Measurements from ENCODE around the gene ABCA7. TPM values are rescaled to one million over a fixed set of nuclear protein-coding genes. Genes with fewer than 3 reads are reported as not detected.
A peak's percentile ranks its signal among the peaks of the same experiment; 100 is the strongest.

ABCA7 gene, protein sequence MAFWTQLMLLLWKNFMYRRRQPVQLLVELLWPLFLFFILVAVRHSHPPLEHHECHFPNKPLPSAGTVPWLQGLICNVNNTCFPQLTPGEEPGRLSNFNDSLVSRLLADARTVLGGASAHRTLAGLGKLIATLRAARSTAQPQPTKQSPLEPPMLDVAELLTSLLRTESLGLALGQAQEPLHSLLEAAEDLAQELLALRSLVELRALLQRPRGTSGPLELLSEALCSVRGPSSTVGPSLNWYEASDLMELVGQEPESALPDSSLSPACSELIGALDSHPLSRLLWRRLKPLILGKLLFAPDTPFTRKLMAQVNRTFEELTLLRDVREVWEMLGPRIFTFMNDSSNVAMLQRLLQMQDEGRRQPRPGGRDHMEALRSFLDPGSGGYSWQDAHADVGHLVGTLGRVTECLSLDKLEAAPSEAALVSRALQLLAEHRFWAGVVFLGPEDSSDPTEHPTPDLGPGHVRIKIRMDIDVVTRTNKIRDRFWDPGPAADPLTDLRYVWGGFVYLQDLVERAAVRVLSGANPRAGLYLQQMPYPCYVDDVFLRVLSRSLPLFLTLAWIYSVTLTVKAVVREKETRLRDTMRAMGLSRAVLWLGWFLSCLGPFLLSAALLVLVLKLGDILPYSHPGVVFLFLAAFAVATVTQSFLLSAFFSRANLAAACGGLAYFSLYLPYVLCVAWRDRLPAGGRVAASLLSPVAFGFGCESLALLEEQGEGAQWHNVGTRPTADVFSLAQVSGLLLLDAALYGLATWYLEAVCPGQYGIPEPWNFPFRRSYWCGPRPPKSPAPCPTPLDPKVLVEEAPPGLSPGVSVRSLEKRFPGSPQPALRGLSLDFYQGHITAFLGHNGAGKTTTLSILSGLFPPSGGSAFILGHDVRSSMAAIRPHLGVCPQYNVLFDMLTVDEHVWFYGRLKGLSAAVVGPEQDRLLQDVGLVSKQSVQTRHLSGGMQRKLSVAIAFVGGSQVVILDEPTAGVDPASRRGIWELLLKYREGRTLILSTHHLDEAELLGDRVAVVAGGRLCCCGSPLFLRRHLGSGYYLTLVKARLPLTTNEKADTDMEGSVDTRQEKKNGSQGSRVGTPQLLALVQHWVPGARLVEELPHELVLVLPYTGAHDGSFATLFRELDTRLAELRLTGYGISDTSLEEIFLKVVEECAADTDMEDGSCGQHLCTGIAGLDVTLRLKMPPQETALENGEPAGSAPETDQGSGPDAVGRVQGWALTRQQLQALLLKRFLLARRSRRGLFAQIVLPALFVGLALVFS (N-terminal part only)
- 10 to 100 TPM; 23.5 to 25.6 (median 25.6) TPM for total RNA-seq
- long read RNA-seq, donor 1, partial matches to known transcripts = 22 of 31 reads
- long read RNA-seq, donor 1, other reads (novel, unspliced or antisense) = 9 of 31 reads
- long read RNA-seq, donor 2, partial matches to known transcripts = 2 of 4 reads
- long read RNA-seq, donor 2, other reads (novel, unspliced or antisense) = 2 of 4 reads

DNA sequence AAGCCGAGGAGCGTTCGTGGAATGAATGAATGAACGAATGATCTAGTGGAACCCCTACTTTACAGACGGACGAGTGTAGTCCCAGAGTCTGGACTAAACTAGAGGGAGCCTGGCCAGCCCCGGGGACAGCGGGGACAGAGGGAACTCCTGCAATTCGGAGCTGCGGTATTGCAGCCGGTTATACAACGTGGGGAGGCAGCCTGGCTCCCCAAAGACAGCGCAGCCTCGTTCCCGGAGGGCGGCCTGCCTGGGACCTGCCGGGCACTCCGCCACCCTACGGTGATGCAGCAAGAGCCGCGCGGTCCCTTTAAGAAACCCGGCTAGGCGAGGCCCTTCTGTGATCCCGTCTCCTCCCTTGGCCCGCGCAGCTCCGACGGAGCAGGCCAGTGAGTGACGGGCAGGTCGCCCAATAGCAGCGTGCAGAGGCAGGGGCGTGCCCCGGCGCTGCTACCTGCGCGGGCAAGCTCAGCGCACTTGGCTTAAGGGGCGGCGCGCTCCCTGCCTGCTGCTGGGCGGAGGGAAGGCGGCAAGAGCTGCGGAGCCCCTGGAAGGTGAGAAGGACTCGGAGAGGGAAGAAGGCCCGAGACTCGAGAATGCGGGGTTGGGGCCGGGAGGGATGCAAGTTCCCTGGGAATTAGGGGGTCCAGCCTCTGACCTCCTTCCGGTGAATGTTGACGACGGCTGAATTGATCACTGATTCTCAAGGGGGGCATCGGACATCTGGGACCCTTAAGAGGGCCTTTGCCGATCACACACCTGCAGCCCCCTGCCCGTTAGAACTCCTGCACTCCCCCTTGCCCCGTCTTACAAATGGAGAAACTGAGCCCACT is at the start of gene ABCA7:
Gene ABCA7 (plus strand): TSS at position 462 of the 830 bp plus-strand sequence. CDS start 1,255 bp downstream, outside the sequence.
- Histone ChIP-seq H3K4me3 (peak within 1 kb of the TSS; percentile 19), H3K9me3 (no peaks in the 10 kb centered on the region), H3K4me1 (ENCODE audit: low read depth) (peaks cover 41% of the 10 kb centered on the region), H3K36me3 (ENCODE audit: low read depth) (no peaks in the 10 kb centered on the region)
- intact Hi-C loops (cut with DNase I, micrococcal nuclease) = no loop called here
- DNase-seq (peak; percentile 99 to 100 (median 99)), ATAC-seq (peak; percentile 83)
- TF ChIP-seq, protein P1, sequence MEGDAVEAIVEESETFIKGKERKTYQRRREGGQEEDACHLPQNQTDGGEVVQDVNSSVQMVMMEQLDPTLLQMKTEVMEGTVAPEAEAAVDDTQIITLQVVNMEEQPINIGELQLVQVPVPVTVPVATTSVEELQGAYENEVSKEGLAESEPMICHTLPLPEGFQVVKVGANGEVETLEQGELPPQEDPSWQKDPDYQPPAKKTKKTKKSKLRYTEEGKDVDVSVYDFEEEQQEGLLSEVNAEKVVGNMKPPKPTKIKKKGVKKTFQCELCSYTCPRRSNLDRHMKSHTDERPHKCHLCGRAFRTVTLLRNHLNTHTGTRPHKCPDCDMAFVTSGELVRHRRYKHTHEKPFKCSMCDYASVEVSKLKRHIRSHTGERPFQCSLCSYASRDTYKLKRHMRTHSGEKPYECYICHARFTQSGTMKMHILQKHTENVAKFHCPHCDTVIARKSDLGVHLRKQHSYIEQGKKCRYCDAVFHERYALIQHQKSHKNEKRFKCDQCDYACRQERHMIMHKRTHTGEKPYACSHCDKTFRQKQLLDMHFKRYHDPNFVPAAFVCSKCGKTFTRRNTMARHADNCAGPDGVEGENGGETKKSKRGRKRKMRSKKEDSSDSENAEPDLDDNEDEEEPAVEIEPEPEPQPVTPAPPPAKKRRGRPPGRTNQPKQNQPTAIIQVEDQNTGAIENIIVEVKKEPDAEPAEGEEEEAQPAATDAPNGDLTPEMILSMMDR (IDR thresholded peaks at IDR 0.05) = no peak

DNA sequence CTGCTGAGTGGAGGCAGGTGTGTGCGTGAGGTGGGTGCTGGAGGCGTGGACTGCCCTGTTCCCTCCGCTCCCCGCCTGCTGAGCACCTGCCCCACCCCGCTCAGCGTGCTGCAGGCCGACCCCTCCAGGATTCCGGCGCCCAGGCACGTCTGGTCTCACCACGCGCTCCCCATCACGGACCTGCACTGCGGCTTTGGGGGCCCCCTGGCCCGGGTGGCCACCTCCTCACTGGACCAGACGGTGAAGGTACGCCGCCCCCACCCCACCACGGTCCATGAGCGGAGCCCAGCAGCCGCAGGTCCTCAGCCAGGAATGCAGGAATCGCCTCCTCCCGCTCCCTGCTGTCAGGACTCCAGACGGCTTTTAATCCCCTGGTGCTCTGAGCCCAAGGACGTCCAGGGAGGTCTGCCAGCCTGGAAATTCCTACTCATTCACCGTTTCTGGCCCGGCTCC is 49.8 kb upstream of the ABCA7 start:
- no peaks in the 10 kb centered on the region for H3K36me3 ChIP-seq (ENCODE audit: low read depth)
- TF ChIP-seq, protein P1 (IDR thresholded peaks at IDR 0.05) = no peak
- peak in 1 of 3 donors; percentile 52 for DNase-seq
- H3K9me3 ChIP-seq = no peaks in the 10 kb centered on the region
- no peak for ATAC-seq
- no peak overlapping the region for H3K4me3 ChIP-seq
- intact Hi-C loops (cut with DNase I, micrococcal nuclease) = no loop called here
- H3K4me1 ChIP-seq (ENCODE audit: low read depth) = peaks cover under 1% of the 10 kb centered on the region

DNA sequence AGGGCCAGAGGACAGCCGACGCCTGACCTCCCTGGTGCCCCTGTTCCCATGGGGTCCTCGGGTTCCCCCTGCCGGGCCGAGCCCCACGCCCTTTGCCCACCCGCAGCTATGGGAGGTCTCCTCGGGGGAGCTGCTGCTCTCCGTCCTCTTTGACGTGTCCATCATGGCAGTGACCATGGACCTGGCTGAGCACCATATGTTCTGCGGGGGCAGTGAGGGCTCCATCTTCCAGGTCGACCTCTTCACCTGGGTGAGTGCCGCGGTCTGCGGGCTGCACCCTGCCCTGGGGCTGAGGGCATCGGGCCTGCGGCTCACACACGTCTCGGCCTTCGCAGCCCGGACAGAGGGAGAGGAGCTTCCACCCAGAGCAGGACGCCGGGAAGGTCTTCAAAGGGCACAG is 49.2 kb upstream of the ABCA7 start:
- TF ChIP-seq, protein P1 (IDR thresholded peaks at IDR 0.05) = no peak
- intact Hi-C loops (cut with DNase I, micrococcal nuclease) = no loop called here
- Histone ChIP-seq H3K36me3 (ENCODE audit: low read depth) (no peaks in the 10 kb centered on the region), H3K9me3 (no peaks in the 10 kb centered on the region), H3K4me1 (ENCODE audit: low read depth) (peaks cover 1% of the 10 kb centered on the region), H3K4me3 (no peak overlapping the region)
- DNase-seq (peak in 1 of 3 donors; percentile 55), ATAC-seq (no peak)

DNA sequence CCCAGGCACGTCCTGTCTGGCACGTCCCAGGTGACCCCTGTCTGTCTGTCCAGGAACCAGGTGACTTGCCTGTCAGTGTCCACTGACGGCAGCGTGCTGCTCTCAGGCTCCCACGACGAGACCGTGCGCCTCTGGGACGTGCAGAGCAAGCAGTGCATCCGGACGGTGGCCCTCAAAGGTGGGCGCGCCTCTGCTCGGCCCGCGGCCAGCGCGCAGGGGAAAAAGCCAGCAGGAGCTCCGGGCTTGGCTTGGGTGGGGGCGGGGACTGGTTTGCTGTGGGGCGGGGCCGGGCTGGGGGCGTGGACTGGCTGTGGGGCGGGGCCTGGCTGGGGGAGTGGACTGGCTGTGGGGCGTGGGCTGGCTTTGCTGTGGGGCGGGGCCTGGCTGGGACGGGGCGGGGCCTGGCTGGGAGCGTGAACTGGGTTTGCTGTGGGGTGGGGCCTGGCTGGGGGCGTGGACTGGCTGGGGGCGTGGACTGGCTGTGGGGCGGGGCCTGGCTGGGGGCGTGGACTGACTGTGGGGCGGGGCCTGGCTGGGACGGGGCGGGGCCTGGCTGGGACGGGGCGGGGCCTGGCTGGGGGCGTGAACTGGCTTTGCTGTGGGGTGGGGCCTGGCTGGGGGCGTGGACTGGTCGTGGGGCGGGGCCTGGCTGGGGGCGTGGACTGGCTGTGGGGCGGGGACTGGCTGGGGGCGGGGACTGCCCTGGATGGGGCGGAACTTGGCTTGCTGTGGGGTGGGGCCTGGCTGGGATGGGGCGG is 48.6 kb upstream of the ABCA7 start:
- ATAC-seq = peak; percentile 83
- TF ChIP-seq, protein P1 (IDR thresholded peaks at IDR 0.05) = no peak
- intact Hi-C loops (cut with DNase I, micrococcal nuclease) = no loop called here
- no peak overlapping the region for H3K4me3 ChIP-seq
- no peaks in the 10 kb centered on the region for H3K9me3 ChIP-seq
- no peaks in the 10 kb centered on the region for H3K36me3 ChIP-seq (ENCODE audit: low read depth)
- peaks cover 7% of the 10 kb centered on the region for H3K4me1 ChIP-seq (ENCODE audit: low read depth)
- DNase-seq = peak; percentile 4 to 76 (median 67)

Measured in mucosa of descending colon (tissue), 3 donors.